CD4-positive, alpha-beta T cell treated with Interleukin-1 beta for 1 hour (primary cell): ENCODE measurements around the gene NDST1.
A peak's percentile ranks its signal among the peaks of the same experiment; 100 is the strongest.

ENCODE experiments used
- DNase-seq, 2 donors: peaks; one replicate each; pipeline ENCODE4 v3.0.0-alpha.2; 2020 to 2022

The NDST1 gene

GRCh38 chr5:150489360-150490295 lies 18.3 kb upstream of the NDST1 start:
- DNase-seq, result peak in 1 of 2 donors; percentile 48

- DNase-seq, result no peak
These were observed 17.6 kb upstream of the NDST1 start for GRCh38 chr5:150490296-150490669.

- no peak for DNase-seq
These were observed 17.2 kb upstream of the NDST1 start for GRCh38 chr5:150490754-150491153.

GRCh38 chr5:150491876-150492275 lies 16.1 kb upstream of the NDST1 start:
- no peak for DNase-seq

- no peak for DNase-seq
These were observed 15.3 kb upstream of the NDST1 start for GRCh38 chr5:150492621-150493020.

GRCh38 chr5:150496098-150496497 lies 11.8 kb upstream of the NDST1 start:
- DNase-seq, result no peak

GRCh38 chr5:150496534-150496933 lies 11.4 kb upstream of the NDST1 start:
- no peak for DNase-seq

GRCh38 chr5:150497274-150497988 lies 10.5 kb upstream of the NDST1 start:
- DNase-seq, result no peak

- DNase-seq, result no peak
These were observed 10.0 kb upstream of the NDST1 start for GRCh38 chr5:150497989-150498317.

GRCh38 chr5:150498501-150498900 lies 9.4 kb upstream of the NDST1 start:
- DNase-seq, result no peak

GRCh38 chr5:150498971-150499370 lies 9.0 kb upstream of the NDST1 start:
- no peak for DNase-seq

- no peak for DNase-seq
These were observed 8.4 kb upstream of the NDST1 start for GRCh38 chr5:150499437-150499956.

- no peak for DNase-seq
These were observed 7.5 kb upstream of the NDST1 start for GRCh38 chr5:150500328-150500841.

GRCh38 chr5:150500905-150501304 lies 7.0 kb upstream of the NDST1 start:
- no peak for DNase-seq

- DNase-seq, result no peak
These were observed 5.8 kb upstream of the NDST1 start for GRCh38 chr5:150502106-150502505.

GRCh38 chr5:150502847-150503246 lies 5.1 kb upstream of the NDST1 start:
- no peak for DNase-seq

- DNase-seq, result no peak
These were observed 4.5 kb upstream of the NDST1 start for GRCh38 chr5:150503386-150503785.

- DNase-seq, result no peak
These were observed 3.8 kb upstream of the NDST1 start for GRCh38 chr5:150503977-150504620.

GRCh38 chr5:150505041-150505511 lies 2.9 kb upstream of the NDST1 start:
- no peak for DNase-seq

- DNase-seq, result no peak
These were observed 2.1 kb upstream of the NDST1 start for GRCh38 chr5:150505816-150506215.

GRCh38 chr5:150506571-150507473 lies 1.1 kb upstream of the NDST1 start:
- DNase-seq, result no peak

- DNase-seq, result no peak
These were observed 328 bp downstream of the NDST1 start for GRCh38 chr5:150508277-150508640.
